ENCODE data around the gene ACOXL.

The ACOXL gene

GRCh38 chr2:111053825-111054515, 321.6 kb downstream of the ACOXL start:
- Histone ChIP-seq H3K27me3 (ENCODE audit: control insufficient read depth, insufficient read depth, low read length) (no peaks in the 10 kb centered on the region), H3K9me3 (ENCODE audit: control insufficient read depth, low read length) (no peaks in the 10 kb centered on the region), H3K36me3 (ENCODE audit: control insufficient read depth, insufficient read depth, low read length) (no peaks in the 10 kb centered on the region), H3K4me3 (ENCODE audit: low read length) (no peak overlapping the region), H3K9ac (ENCODE audit: low read length) (no peak overlapping the region), H3K4me1 (ENCODE audit: control insufficient read depth, insufficient read depth, low read length) (peaks cover 7% of the 10 kb centered on the region)

- no peaks in the 10 kb centered on the region for H3K9me3 ChIP-seq (ENCODE audit: control insufficient read depth, low read length)
- peaks cover 7% of the 10 kb centered on the region for H3K4me1 ChIP-seq (ENCODE audit: control insufficient read depth, insufficient read depth, low read length)
- H3K27me3 ChIP-seq (ENCODE audit: control insufficient read depth, insufficient read depth, low read length): no peaks in the 10 kb centered on the region
- no peak overlapping the region for H3K4me3 ChIP-seq (ENCODE audit: low read length)
- no peaks in the 10 kb centered on the region for H3K36me3 ChIP-seq (ENCODE audit: control insufficient read depth, insufficient read depth, low read length)
- H3K9ac ChIP-seq (ENCODE audit: low read length): no peak overlapping the region
Measured at GRCh38 chr2:111054791-111055691, 322.7 kb downstream of the ACOXL start.

GRCh38 chr2:111055735-111056134, 323.4 kb downstream of the ACOXL start:
- Histone ChIP-seq H3K36me3 (ENCODE audit: control insufficient read depth, insufficient read depth, low read length) (no peaks in the 10 kb centered on the region), H3K9ac (ENCODE audit: low read length) (no peak overlapping the region), H3K4me1 (ENCODE audit: control insufficient read depth, insufficient read depth, low read length) (peaks cover 2% of the 10 kb centered on the region), H3K4me3 (ENCODE audit: low read length) (no peak overlapping the region), H3K27me3 (ENCODE audit: control insufficient read depth, insufficient read depth, low read length) (no peaks in the 10 kb centered on the region), H3K9me3 (ENCODE audit: control insufficient read depth, low read length) (no peaks in the 10 kb centered on the region)

- Histone ChIP-seq H3K9ac (ENCODE audit: low read length) (no peak overlapping the region), H3K4me3 (ENCODE audit: low read length) (no peak overlapping the region), H3K9me3 (ENCODE audit: control insufficient read depth, low read length) (no peaks in the 10 kb centered on the region), H3K36me3 (ENCODE audit: control insufficient read depth, insufficient read depth, low read length) (no peaks in the 10 kb centered on the region), H3K27me3 (ENCODE audit: control insufficient read depth, insufficient read depth, low read length) (no peaks in the 10 kb centered on the region), H3K4me1 (ENCODE audit: control insufficient read depth, insufficient read depth, low read length) (no peaks in the 10 kb centered on the region)
Measured at GRCh38 chr2:111057045-111057444, 324.7 kb downstream of the ACOXL start.

GRCh38 chr2:111057721-111058120, 325.3 kb downstream of the ACOXL start:
- Histone ChIP-seq H3K36me3 (ENCODE audit: control insufficient read depth, insufficient read depth, low read length) (no peaks in the 10 kb centered on the region), H3K4me1 (ENCODE audit: control insufficient read depth, insufficient read depth, low read length) (no peaks in the 10 kb centered on the region), H3K27me3 (ENCODE audit: control insufficient read depth, insufficient read depth, low read length) (no peaks in the 10 kb centered on the region), H3K9me3 (ENCODE audit: control insufficient read depth, low read length) (no peaks in the 10 kb centered on the region), H3K4me3 (ENCODE audit: low read length) (no peak overlapping the region), H3K9ac (ENCODE audit: low read length) (no peak overlapping the region)

- Histone ChIP-seq H3K9me3 (ENCODE audit: control insufficient read depth, low read length) (no peaks in the 10 kb centered on the region), H3K27me3 (ENCODE audit: control insufficient read depth, insufficient read depth, low read length) (no peaks in the 10 kb centered on the region), H3K4me1 (ENCODE audit: control insufficient read depth, insufficient read depth, low read length) (no peaks in the 10 kb centered on the region), H3K36me3 (ENCODE audit: control insufficient read depth, insufficient read depth, low read length) (no peaks in the 10 kb centered on the region), H3K9ac (ENCODE audit: low read length) (no peak overlapping the region), H3K4me3 (ENCODE audit: low read length) (no peak overlapping the region)
Measured at GRCh38 chr2:111058264-111058663, 325.9 kb downstream of the ACOXL start.

GRCh38 chr2:111061191-111061590, 328.8 kb downstream of the ACOXL start:
- Histone ChIP-seq H3K27me3 (ENCODE audit: control insufficient read depth, insufficient read depth, low read length) (no peaks in the 10 kb centered on the region), H3K9ac (ENCODE audit: low read length) (no peak overlapping the region), H3K36me3 (ENCODE audit: control insufficient read depth, insufficient read depth, low read length) (no peaks in the 10 kb centered on the region), H3K4me3 (ENCODE audit: low read length) (no peak overlapping the region), H3K4me1 (ENCODE audit: control insufficient read depth, insufficient read depth, low read length) (no peaks in the 10 kb centered on the region), H3K9me3 (ENCODE audit: control insufficient read depth, low read length) (no peaks in the 10 kb centered on the region)

- no peaks in the 10 kb centered on the region for H3K27me3 ChIP-seq (ENCODE audit: control insufficient read depth, insufficient read depth, low read length)
- H3K4me1 ChIP-seq (ENCODE audit: control insufficient read depth, insufficient read depth, low read length): no peaks in the 10 kb centered on the region
- H3K36me3 ChIP-seq (ENCODE audit: control insufficient read depth, insufficient read depth, low read length): no peaks in the 10 kb centered on the region
- H3K9me3 ChIP-seq (ENCODE audit: control insufficient read depth, low read length): no peaks in the 10 kb centered on the region
- H3K4me3 ChIP-seq (ENCODE audit: low read length): no peak overlapping the region
- H3K9ac ChIP-seq (ENCODE audit: low read length): no peak overlapping the region
Measured at GRCh38 chr2:111062417-111062816, 330.0 kb downstream of the ACOXL start.

- no peak overlapping the region for H3K9ac ChIP-seq (ENCODE audit: low read length)
- no peaks in the 10 kb centered on the region for H3K36me3 ChIP-seq (ENCODE audit: control insufficient read depth, insufficient read depth, low read length)
- no peaks in the 10 kb centered on the region for H3K27me3 ChIP-seq (ENCODE audit: control insufficient read depth, insufficient read depth, low read length)
- H3K4me1 ChIP-seq (ENCODE audit: control insufficient read depth, insufficient read depth, low read length): peaks cover 5% of the 10 kb centered on the region
- no peak overlapping the region for H3K4me3 ChIP-seq (ENCODE audit: low read length)
- no peaks in the 10 kb centered on the region for H3K9me3 ChIP-seq (ENCODE audit: control insufficient read depth, low read length)
Measured at GRCh38 chr2:111066062-111066593, 333.8 kb downstream of the ACOXL start.

GRCh38 chr2:111068435-111069058, 336.2 kb downstream of the ACOXL start:
- Histone ChIP-seq H3K4me1 (ENCODE audit: control insufficient read depth, insufficient read depth, low read length) (peaks cover 11% of the 10 kb centered on the region), H3K27me3 (ENCODE audit: control insufficient read depth, insufficient read depth, low read length) (no peaks in the 10 kb centered on the region), H3K4me3 (ENCODE audit: low read length) (no peak overlapping the region), H3K36me3 (ENCODE audit: control insufficient read depth, insufficient read depth, low read length) (no peaks in the 10 kb centered on the region), H3K9ac (ENCODE audit: low read length) (no peak overlapping the region), H3K9me3 (ENCODE audit: control insufficient read depth, low read length) (no peaks in the 10 kb centered on the region)

GRCh38 chr2:111069722-111070121, 337.3 kb downstream of the ACOXL start:
- Histone ChIP-seq H3K9me3 (ENCODE audit: control insufficient read depth, low read length) (no peaks in the 10 kb centered on the region), H3K4me1 (ENCODE audit: control insufficient read depth, insufficient read depth, low read length) (peaks cover 11% of the 10 kb centered on the region), H3K27me3 (ENCODE audit: control insufficient read depth, insufficient read depth, low read length) (no peaks in the 10 kb centered on the region), H3K4me3 (ENCODE audit: low read length) (no peak overlapping the region), H3K36me3 (ENCODE audit: control insufficient read depth, insufficient read depth, low read length) (no peaks in the 10 kb centered on the region), H3K9ac (ENCODE audit: low read length) (no peak overlapping the region)
